Neural progenitor cell (in vitro differentiated cells): Measurements from ENCODE around the gene CADPS. TPM values are rescaled to one million over a fixed set of nuclear protein-coding genes. Genes with fewer than 3 reads are reported as not detected.
A peak's percentile ranks its signal among the peaks of the same experiment; 100 is the strongest.

Experiments
- DNase-seq: peaks from one replicate; pipeline ENCODE4 v3.0.0-alpha.2; 2016; ENCODE audit warnings: low spot score
- H2AFZ ChIP-seq: fragments of 200-600 bp; sonication (generic); replicated peaks from 2 replicates; pipeline ENCODE4 v1.6.1; 2016; ENCODE audit warnings: antibody characterized with exemption
- H3F3A ChIP-seq: fragments of 200-600 bp; sonication (generic); 2 replicates; pipeline ENCODE4 v1.6.1; 2016; ENCODE audit warnings: antibody characterized with exemption, low read depth
- H3K27ac ChIP-seq: fragments of 200-600 bp; sonication (generic); 2 replicates; pipeline ENCODE4 v1.5.1; 2016; ENCODE audit warnings: mild to moderate bottlenecking
- H3K27me3 ChIP-seq: fragments of 200-600 bp; sonication (generic); 2 replicates; pipeline ENCODE4 v1.6.1; 2016; ENCODE audit warnings: mild to moderate bottlenecking, moderate library complexity
- H3K36me3 ChIP-seq: fragments of 200-600 bp; sonication (generic); 2 replicates; pipeline ENCODE4 v1.5.1; 2016
- H3K4me1 ChIP-seq: fragments of 200-600 bp; sonication (generic); 2 replicates; pipeline ENCODE4 v1.6.1; 2016; ENCODE audit warnings: mixed run types
- H3K4me2 ChIP-seq: fragments of 200-600 bp; sonication (generic); 2 replicates; pipeline ENCODE4 v1.6.1; 2016
- H3K4me3 ChIP-seq: fragments of 200-600 bp; sonication (generic); 2 replicates; pipeline ENCODE4 v1.5.1; 2016
- H3K79me2 ChIP-seq: fragments of 200-600 bp; sonication (generic); 2 replicates; pipeline ENCODE4 v1.6.1; 2016; ENCODE audit warnings: low read depth
- H3K9ac ChIP-seq: fragments of 200-600 bp; sonication (generic); 2 replicates; pipeline ENCODE4 v1.6.1; 2016
- H3K9me3 ChIP-seq: fragments of 200-600 bp; sonication (generic); 2 replicates; pipeline ENCODE4 v1.5.1; 2016; ENCODE audit warnings: low read depth
- H4K20me1 ChIP-seq: fragments of 200-600 bp; sonication (generic); 2 replicates; pipeline ENCODE4 v1.6.1; 2016; ENCODE audit warnings: low read depth
- H3K27ac Mint-ChIP-seq: 3 replicates; pipeline ENCODE4 v1.8.0; 2021; ENCODE audit warnings: mixed read lengths
- H3K27me3 Mint-ChIP-seq: 2 replicates; pipeline ENCODE4 v1.8.0; 2022; ENCODE audit warnings: low read depth, mild to moderate bottlenecking, inconsistent platforms, moderate library complexity, mixed read lengths; ENCODE audit not compliant: insufficient read depth
- H3K36me3 Mint-ChIP-seq: 3 replicates; pipeline ENCODE4 v1.8.0; 2021; ENCODE audit warnings: mixed read lengths
- H3K4me1 Mint-ChIP-seq: 3 replicates; pipeline ENCODE4 v1.8.0; 2021; ENCODE audit warnings: mixed read lengths
- H3K4me3 Mint-ChIP-seq: 3 replicates; pipeline ENCODE4 v1.8.0; 2021; ENCODE audit warnings: mild to moderate bottlenecking, moderate library complexity, mixed read lengths
- H3K9me3 Mint-ChIP-seq: 3 replicates; pipeline ENCODE4 v1.8.0; 2020; ENCODE audit warnings: mixed read lengths
- CTCF ChIP-seq: fragments of 200-600 bp; sonication (generic); IDR thresholded peaks from 2 replicates; pipeline ENCODE4 v1.5.1; 2017; ENCODE audit warnings: antibody characterized with exemption, mild to moderate bottlenecking
- EZH2 ChIP-seq: fragments of 200-600 bp; sonication (generic); IDR thresholded peaks from 2 replicates; pipeline ENCODE4 v1.6.1; 2017; ENCODE audit warnings: antibody characterized with exemption, mild to moderate bottlenecking, moderate library complexity
- EZH2phosphoT487 ChIP-seq: fragments of 200-600 bp; sonication (generic); IDR thresholded peaks from 2 replicates; pipeline ENCODE4 v1.6.1; 2017; ENCODE audit warnings: antibody characterized with exemption
- total RNA-seq: library from RNA; depleted of rRNA; stranded (reverse); fragments of >200 nt; gene quantifications from 2 replicates; pipeline ENCODE4 v1.2.3, GENCODE V29; 2015; ENCODE audit warnings: low replicate concordance

The CADPS gene
- total RNA-seq, 1 donor from 2014 or later = 17.3 TPM

DNA sequence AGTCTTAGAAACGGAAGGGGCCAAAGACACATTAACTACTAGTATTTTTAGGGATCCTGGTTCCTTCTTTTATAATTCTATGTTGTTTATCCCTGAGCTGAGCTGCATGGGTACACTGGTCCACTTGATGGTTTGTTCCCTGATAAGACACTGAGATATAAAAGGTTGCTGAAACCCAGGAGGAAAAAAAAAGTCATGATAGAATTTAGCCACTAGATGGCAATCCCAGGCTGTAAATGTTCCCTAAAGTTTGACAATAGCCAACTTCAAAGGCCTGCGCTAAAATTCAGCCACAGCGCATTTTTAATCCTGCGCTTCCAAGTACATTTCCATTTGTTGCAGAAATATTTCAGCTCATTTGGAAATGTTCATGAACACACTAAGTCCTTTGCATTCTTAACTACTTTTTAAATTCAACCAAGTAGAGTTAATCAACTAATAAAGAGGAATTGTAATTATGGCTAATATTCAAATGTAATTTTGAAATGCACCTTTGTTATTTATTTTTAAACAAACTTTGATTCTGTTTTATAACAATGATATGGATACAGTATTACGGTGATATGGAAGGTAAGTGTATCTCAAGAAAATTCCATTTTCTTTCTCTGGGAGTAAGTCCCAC is 252.6 kb downstream of the CADPS start:
- Histone ChIP-seq H3F3A (no peaks in the 10 kb centered on the region), H4K20me1 (no peaks in the 10 kb centered on the region), H3K27ac (no peak overlapping the region), H3K4me2 (no peak overlapping the region), H3K9ac (no peak overlapping the region), H3K4me1 (peaks cover 18% of the 10 kb centered on the region), H3K9me3 (no peaks in the 10 kb centered on the region), H3K36me3 (no peaks in the 10 kb centered on the region), H2AFZ (no peak overlapping the region), H3K79me2 (no peaks in the 10 kb centered on the region), H3K4me3 (no peak overlapping the region), H3K27me3 (no peaks in the 10 kb centered on the region)
- H3K4me3 Mint-ChIP-seq = no peak overlapping the region
- H3K27me3 Mint-ChIP-seq = no peaks in the 10 kb centered on the region
- peak; percentile 74 for DNase-seq
- peak; percentile 79 for TF ChIP-seq CTCF
- no peak for TF ChIP-seq EZH2
- no peak for TF ChIP-seq EZH2phosphoT487
- no peak overlapping the region for H3K27ac Mint-ChIP-seq
- peaks cover 5% of the 10 kb centered on the region for H3K4me1 Mint-ChIP-seq
- H3K9me3 Mint-ChIP-seq = no peaks in the 10 kb centered on the region
- H3K36me3 Mint-ChIP-seq = no peaks in the 10 kb centered on the region

DNA sequence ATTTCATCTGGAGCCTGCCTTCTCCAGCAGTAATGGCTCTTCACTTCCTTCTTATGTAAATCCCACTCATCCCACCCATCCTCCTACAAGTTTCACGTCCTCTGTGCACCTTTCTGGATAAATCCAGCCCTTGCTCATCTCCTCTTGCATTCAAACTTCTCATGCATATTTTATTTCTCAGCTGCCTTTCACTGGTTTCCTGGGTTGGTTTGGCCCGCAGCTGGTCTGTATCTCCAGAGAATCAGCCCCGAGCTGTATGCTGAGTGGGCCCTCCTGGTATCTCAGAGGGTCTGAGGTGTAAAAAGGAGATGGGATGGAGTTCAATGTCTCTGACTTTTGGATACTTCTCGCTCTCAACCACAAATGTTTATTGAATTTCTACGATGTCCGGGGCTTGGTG is 253.3 kb downstream of the CADPS start:
- Mint-ChIP-seq H3K27ac (no peak overlapping the region), H3K36me3 (no peaks in the 10 kb centered on the region), H3K27me3 (no peaks in the 10 kb centered on the region), H3K9me3 (no peaks in the 10 kb centered on the region), H3K4me3 (no peak overlapping the region), H3K4me1 (peaks cover 5% of the 10 kb centered on the region)
- Histone ChIP-seq H3K36me3 (no peaks in the 10 kb centered on the region), H3K79me2 (no peaks in the 10 kb centered on the region), H3K27me3 (no peaks in the 10 kb centered on the region), H3F3A (no peaks in the 10 kb centered on the region), H2AFZ (no peak overlapping the region), H3K4me1 (peaks cover 17% of the 10 kb centered on the region), H3K4me3 (no peak overlapping the region), H3K27ac (no peak overlapping the region), H3K9ac (no peak overlapping the region), H3K9me3 (no peaks in the 10 kb centered on the region), H4K20me1 (no peaks in the 10 kb centered on the region), H3K4me2 (no peak overlapping the region)
- DNase-seq = no peak
- TF ChIP-seq EZH2phosphoT487 = no peak
- no peak for TF ChIP-seq EZH2
- TF ChIP-seq CTCF = no peak

- peaks cover 3% of the 10 kb centered on the region for H3K4me1 Mint-ChIP-seq
- no peak overlapping the region for H3K4me3 Mint-ChIP-seq
- TF ChIP-seq EZH2 (no peak), CTCF (no peak), EZH2phosphoT487 (no peak)
- H4K20me1 ChIP-seq = no peaks in the 10 kb centered on the region
- H2AFZ ChIP-seq = no peak overlapping the region
- H3K9me3 ChIP-seq = no peaks in the 10 kb centered on the region
- no peaks in the 10 kb centered on the region for H3K36me3 Mint-ChIP-seq
- no peaks in the 10 kb centered on the region for H3K36me3 ChIP-seq
- H3K79me2 ChIP-seq = no peaks in the 10 kb centered on the region
- no peak overlapping the region for H3K9ac ChIP-seq
- H3K27me3 ChIP-seq = no peaks in the 10 kb centered on the region
- no peak overlapping the region for H3K4me2 ChIP-seq
- no peak overlapping the region for H3K27ac Mint-ChIP-seq
- peaks cover 10% of the 10 kb centered on the region for H3K4me1 ChIP-seq
- H3K27ac ChIP-seq = no peak overlapping the region
- no peak overlapping the region for H3K4me3 ChIP-seq
- no peaks in the 10 kb centered on the region for H3F3A ChIP-seq
- DNase-seq = no peak
- H3K27me3 Mint-ChIP-seq = no peaks in the 10 kb centered on the region
- H3K9me3 Mint-ChIP-seq = no peaks in the 10 kb centered on the region
These were observed 254.0 kb downstream of the CADPS start for GRCh38 chr3:62621176-62621575.
